HepG2 (cell line): ENCODE data around the gene NCF4. TPM values are rescaled to one million over a fixed set of nuclear protein-coding genes. Genes with fewer than 3 reads are reported as not detected.

ENCODE experiments used
- ATAC-seq: fragments of 200-7000 bp; cut with Tn5 transposase; 3 replicates; pipeline ENCODE4 v1.9.1; 2020; ENCODE audit warnings: mild to moderate bottlenecking, moderate library complexity
- BruUV-seq: library from RNA; stranded (reverse); fragments of 400-500 nt; replicated peaks from 2 replicates; lab custom pipeline; 2021; lab: Mats Ljungman, UMichigan
- CTCF ChIA-PET: fragments of 300-600 bp; formaldehyde crosslinking; extraction: SDS; loops from one replicate; lab custom pipeline; 2021; ENCODE audit warnings: low total read pairs, inconsistent platforms, low intra/inter-chr PET ratio; lab: Yijun Ruan, JAX
- POLR2A ChIA-PET: fragments of 350-600 bp; sonication (Branson Sonifier 250); formaldehyde crosslinking; loops from one replicate; lab custom pipeline; 2020; ENCODE audit warnings: antibody characterized with exemption, inconsistent platforms; lab: Yijun Ruan, JAX
- DNase-seq: peaks from one replicate; pipeline ENCODE4 v3.0.0-alpha.2; 2015; ENCODE audit warnings: low spot score
- FAIRE-seq: peaks from 3 replicates; lab custom pipeline; 2011; peaks lifted over from hg19 to GRCh38; lab: Jason Lieb, UNC
- H2AFZ ChIP-seq: one replicate; pipeline ENCODE4 v1.6.1; 2011; ENCODE audit warnings: low read length, inconsistent platforms
- H3K27ac ChIP-seq: fragments of 300-600 bp; 3 replicates; pipeline ENCODE4 v1.8.0; 2011; ENCODE audit warnings: mixed run types, mild to moderate bottlenecking, mixed read lengths, low read length, inconsistent platforms; ENCODE audit not compliant: insufficient read depth; ENCODE audit errors: extremely low read length
- H3K27me3 ChIP-seq, 2 experiments: fragments of 200-600 bp in 1 of 2; 2 replicates in 1 of 2; 3 replicates in 1 of 2; pipeline versions ENCODE4 v1.6.0 to v1.8.0; 2011; ENCODE audit warnings: low read length in 2 of 2, mild to moderate bottlenecking in 2 of 2, moderate library complexity in 2 of 2, inconsistent platforms in 1 of 2; ENCODE audit not compliant: insufficient read depth in 2 of 2, control insufficient read depth in 1 of 2
- H3K36me3 ChIP-seq, 2 experiments: fragments of 200-600 bp in 1 of 2; replicated peaks in 1 of 2; 2 replicates in 1 of 2; 3 replicates in 1 of 2; pipeline versions ENCODE4 v1.5.1 to v1.8.0; 2011; ENCODE audit warnings: low read length in 2 of 2, inconsistent platforms in 1 of 2; ENCODE audit not compliant: insufficient read depth in 2 of 2, control insufficient read depth in 1 of 2
- H3K4me1 ChIP-seq: 2 replicates; pipeline ENCODE4 v1.5.1; 2012; ENCODE audit warnings: low read length, inconsistent platforms; ENCODE audit not compliant: insufficient read depth
- H3K4me2 ChIP-seq: 2 replicates; pipeline ENCODE4 v1.6.0; 2011; ENCODE audit warnings: low read depth, low read length, inconsistent platforms
- H3K4me3 ChIP-seq, 3 experiments: fragments of 200-600 bp in 1 of 3; sonication (generic), shearing (Covaris generic) in 1 of 3; replicated peaks in 1 of 3; 2 replicates each; pipeline ENCODE4 v1.5.1; 2011 to 2016; ENCODE audit warnings: low read length in 3 of 3, inconsistent platforms in 2 of 3, low read depth in 2 of 3, mild to moderate bottlenecking in 2 of 3, control low read depth in 1 of 3, mixed read lengths in 1 of 3; ENCODE audit not compliant: insufficient read depth in 1 of 3
- H3K79me2 ChIP-seq: one replicate; pipeline ENCODE4 v1.6.1; 2011; ENCODE audit warnings: low read length, inconsistent platforms; ENCODE audit not compliant: insufficient read depth
- H3K9ac ChIP-seq: 2 replicates; pipeline ENCODE4 v1.6.0; 2011; ENCODE audit warnings: mild to moderate bottlenecking, low read depth, low read length, inconsistent platforms; ENCODE audit not compliant: insufficient read depth
- H3K9me3 ChIP-seq: 2 replicates; pipeline ENCODE4 v1.5.1; 2012; ENCODE audit warnings: mild to moderate bottlenecking, low read length
- H4K20me1 ChIP-seq: 2 replicates; pipeline ENCODE4 v1.6.0; 2011; ENCODE audit warnings: inconsistent platforms, mild to moderate bottlenecking, low read length, moderate library complexity; ENCODE audit not compliant: insufficient read depth
- HNF4G ChIP-seq, 2 experiments: sonication (generic) in 1 of 2; formaldehyde crosslinking in 1 of 2; IDR thresholded peaks; 2 replicates each; pipeline versions ENCODE4 v1.4.0 to v1.6.1; 2011 to 2020; ENCODE audit warnings: borderline replicate concordance in 2 of 2, low read depth in 2 of 2, mild to moderate bottlenecking in 2 of 2, low read length in 1 of 2, missing genetic modification reagents in 1 of 2, moderate library complexity in 1 of 2
- MAFG ChIP-seq: sonication (generic); formaldehyde crosslinking; IDR thresholded peaks from 2 replicates; pipeline ENCODE4 v1.5.1; 2020; ENCODE audit warnings: mild to moderate bottlenecking, missing genetic modification reagents
- MTF2 ChIP-seq: sonication (generic); formaldehyde crosslinking; IDR thresholded peaks from 2 replicates; pipeline ENCODE4 v1.5.0; 2020; ENCODE audit warnings: missing genetic modification reagents, borderline replicate concordance
- RARA ChIP-seq: IDR thresholded peaks from 2 replicates; pipeline ENCODE4 v1.6.1; 2016; ENCODE audit warnings: missing genetic modification reagents, missing compliant biosample characterization
- RFX5 ChIP-seq: IDR thresholded peaks from 2 replicates; pipeline ENCODE4 v1.6.1; 2011; ENCODE audit warnings: low read depth, low read length, improper control_type of control experiment
- SOX5 ChIP-seq: IDR thresholded peaks from 2 replicates; pipeline ENCODE4 v1.6.1; 2016; ENCODE audit warnings: borderline replicate concordance
- TBP ChIP-seq: sonication (generic); formaldehyde crosslinking; IDR thresholded peaks from 2 replicates; pipeline ENCODE4 v1.5.0; 2020; ENCODE audit warnings: missing genetic modification reagents
- THYN1 ChIP-seq: sonication (generic); formaldehyde crosslinking; IDR thresholded peaks from 2 replicates; pipeline ENCODE4 v1.8.1; 2023; ENCODE audit warnings: low read depth, mild to moderate bottlenecking, moderate library complexity, missing genetic modification reagents, borderline replicate concordance
- ZNF256 ChIP-seq: sonication (generic); formaldehyde crosslinking; conservative IDR thresholded peaks from 2 replicates; pipeline ENCODE4 v1.4.0; 2020; ENCODE audit warnings: missing genetic modification reagents
- ZNF382 ChIP-seq: sonication (generic); formaldehyde crosslinking; IDR thresholded peaks from 2 replicates; pipeline ENCODE4 v1.5.0; 2020; ENCODE audit warnings: missing genetic modification reagents, mild to moderate bottlenecking, borderline replicate concordance
- ZNF790 ChIP-seq: sonication (generic); formaldehyde crosslinking; IDR thresholded peaks from 2 replicates; pipeline ENCODE4 v1.8.0; 2022; ENCODE audit warnings: missing genetic modification reagents, mild to moderate bottlenecking, borderline replicate concordance
- ZNF879 ChIP-seq: sonication (generic); formaldehyde crosslinking; IDR thresholded peaks from 2 replicates; pipeline ENCODE4 v1.8.1; 2023; ENCODE audit warnings: missing genetic modification reagents
- in situ Hi-C: cut with HindIII; loops from 2 replicates; pipeline ENCODE4 v1.10.0; 2017; ENCODE audit warnings: low pct_unique_long_range_greater_than_20kb; ENCODE audit not compliant: extremely low pct_ligation_motif_present
- intact Hi-C: fragments of 100-400 bp; cut with micrococcal nuclease; formaldehyde crosslinking; loops from one replicate; pipeline ENCODE4 v1.10.0; 2022; ENCODE audit not compliant: unreplicated experiment
- polyA plus RNA-seq, 8 experiments: library from polyadenylated mRNA; depleted of rRNA in 3 of 8; stranded (reverse) in 7 of 8; unstranded in 1 of 8; fragments of >200 nt; fragmentation: Illumina TruSeq in 4 of 8; extraction: Trizol in 4 of 8; gene quantifications; 2 replicates each; pipeline versions ENCODE4 v1.2.1 to v1.2.3, GENCODE V29; 2011 to 2016; ENCODE audit warnings: low read depth in 4 of 8, missing spikeins in 1 of 8, mixed read lengths in 1 of 8; ENCODE audit not compliant: insufficient read depth in 1 of 8
- total RNA-seq, 5 experiments: library from RNA; depleted of rRNA; stranded (reverse); fragments of >200 nt; fragmentation: Illumina TruSeq; extraction: Trizol; gene quantifications; 2 replicates each; pipeline ENCODE4 v1.2.3, GENCODE V29; 2016; ENCODE audit warnings: low read depth in 1 of 5
- TF ChIP-seq, protein P1 (sequence below): sonication (generic); formaldehyde crosslinking; IDR thresholded peaks from 2 replicates; pipeline ENCODE4 v1.5.1; 2020; ENCODE audit warnings: missing genetic modification reagents, mild to moderate bottlenecking, borderline replicate concordance
- TF ChIP-seq, protein P2 (sequence below): sonication (generic); formaldehyde crosslinking; IDR thresholded peaks from 2 replicates; pipeline ENCODE4 v1.8.0; 2022; ENCODE audit warnings: mild to moderate bottlenecking, missing genetic modification reagents
- TF ChIP-seq, protein P3 (sequence below), 2 experiments: sonication (generic) in 1 of 2; formaldehyde crosslinking in 1 of 2; IDR thresholded peaks; 2 replicates each; pipeline versions ENCODE4 v1.4.0 to v1.6.1; 2016 to 2020; ENCODE audit warnings: borderline replicate concordance in 1 of 2, low read depth in 1 of 2, mild to moderate bottlenecking in 1 of 2, missing genetic modification reagents in 1 of 2
- TF ChIP-seq, protein P4 (sequence below): IDR thresholded peaks from 2 replicates; pipeline ENCODE4 v1.6.1; 2012; ENCODE audit warnings: low read depth, low read length, improper control_type of control experiment

The NCF4 gene
- total and polyA plus RNA-seq, 2 of the 13 experiments (the other 11 are each of a cell fraction or from before 2014, with no cell fraction given) = not detected

DNA sequence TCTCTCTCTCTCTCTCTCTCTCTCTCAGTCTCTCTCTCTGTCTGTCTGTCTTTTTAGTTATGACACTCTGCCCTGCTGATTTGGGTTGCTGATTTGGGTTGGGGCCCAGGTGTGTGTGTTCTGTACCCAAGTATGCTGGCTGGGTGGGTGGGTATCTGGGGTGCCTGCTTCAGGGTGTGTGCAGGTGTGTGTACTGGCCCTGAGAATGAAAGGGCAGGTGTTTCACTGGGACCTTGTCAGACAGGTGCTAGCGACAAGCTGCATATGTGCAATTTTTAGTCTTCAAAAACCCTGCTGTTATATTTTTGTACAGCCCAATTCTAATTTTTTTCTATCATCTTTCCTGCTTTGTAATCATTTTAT is 53.6 kb downstream of the NCF4 start (continued):
- TF ChIP-seq, protein P1, sequence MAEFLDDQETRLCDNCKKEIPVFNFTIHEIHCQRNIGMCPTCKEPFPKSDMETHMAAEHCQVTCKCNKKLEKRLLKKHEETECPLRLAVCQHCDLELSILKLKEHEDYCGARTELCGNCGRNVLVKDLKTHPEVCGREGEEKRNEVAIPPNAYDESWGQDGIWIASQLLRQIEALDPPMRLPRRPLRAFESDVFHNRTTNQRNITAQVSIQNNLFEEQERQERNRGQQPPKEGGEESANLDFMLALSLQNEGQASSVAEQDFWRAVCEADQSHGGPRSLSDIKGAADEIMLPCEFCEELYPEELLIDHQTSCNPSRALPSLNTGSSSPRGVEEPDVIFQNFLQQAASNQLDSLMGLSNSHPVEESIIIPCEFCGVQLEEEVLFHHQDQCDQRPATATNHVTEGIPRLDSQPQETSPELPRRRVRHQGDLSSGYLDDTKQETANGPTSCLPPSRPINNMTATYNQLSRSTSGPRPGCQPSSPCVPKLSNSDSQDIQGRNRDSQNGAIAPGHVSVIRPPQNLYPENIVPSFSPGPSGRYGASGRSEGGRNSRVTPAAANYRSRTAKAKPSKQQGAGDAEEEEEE = no peak
- TF ChIP-seq HNF4G (IDR thresholded peaks at IDR 0.05; ENCODE audit: borderline replicate concordance, low read depth, low read length) = no peak
- no peak for TF ChIP-seq HNF4G (CRISPR knock-in tag; IDR thresholded peaks at IDR 0.05; ENCODE audit: borderline replicate concordance, low read depth)
- TF ChIP-seq RFX5 = no peak
- TF ChIP-seq, protein P2, sequence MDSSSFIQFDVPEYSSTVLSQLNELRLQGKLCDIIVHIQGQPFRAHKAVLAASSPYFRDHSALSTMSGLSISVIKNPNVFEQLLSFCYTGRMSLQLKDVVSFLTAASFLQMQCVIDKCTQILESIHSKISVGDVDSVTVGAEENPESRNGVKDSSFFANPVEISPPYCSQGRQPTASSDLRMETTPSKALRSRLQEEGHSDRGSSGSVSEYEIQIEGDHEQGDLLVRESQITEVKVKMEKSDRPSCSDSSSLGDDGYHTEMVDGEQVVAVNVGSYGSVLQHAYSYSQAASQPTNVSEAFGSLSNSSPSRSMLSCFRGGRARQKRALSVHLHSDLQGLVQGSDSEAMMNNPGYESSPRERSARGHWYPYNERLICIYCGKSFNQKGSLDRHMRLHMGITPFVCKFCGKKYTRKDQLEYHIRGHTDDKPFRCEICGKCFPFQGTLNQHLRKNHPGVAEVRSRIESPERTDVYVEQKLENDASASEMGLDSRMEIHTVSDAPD (CRISPR knock-in tag) = no peak
- TF ChIP-seq ZNF790 (CRISPR knock-in tag) = no peak
- TF ChIP-seq ZNF256 = no peak
- TF ChIP-seq ZNF879 (CRISPR knock-in tag) = no peak
- no peak for TF ChIP-seq MAFG (CRISPR knock-in tag)
- TF ChIP-seq TBP (CRISPR knock-in tag) = no peak
- TF ChIP-seq ZNF382 (CRISPR knock-in tag) = no peak
- TF ChIP-seq THYN1 = no peak
- TF ChIP-seq SOX5 (CRISPR knock-in tag) = no peak

DNA sequence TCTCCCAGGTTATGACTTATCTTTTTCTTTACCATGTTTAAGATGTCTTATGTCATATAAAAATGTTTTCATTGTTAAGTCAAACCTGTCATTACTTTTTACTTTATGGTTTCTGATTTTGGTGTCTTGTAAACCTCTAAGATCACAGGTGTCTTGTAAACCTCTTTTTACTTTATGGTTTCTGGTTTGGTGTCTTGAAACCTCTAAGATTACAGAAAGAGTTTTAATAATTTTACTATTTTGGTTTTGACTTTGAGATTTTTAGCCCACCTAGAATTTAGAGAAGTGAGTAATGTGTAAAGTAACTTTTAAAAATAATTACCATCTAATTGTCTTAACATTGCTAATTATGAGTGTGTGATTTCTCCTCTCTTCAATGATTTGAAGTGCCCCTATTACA is 55.2 kb downstream of the NCF4 start:
- no peak for ATAC-seq
- Histone ChIP-seq H2AFZ (no peak overlapping the region), H3K27me3 (peaks cover 5 to 24% of the 10 kb centered on the region in 2 experiments; a peak in 4 of 5 replicates), H3K9me3 (no peaks in the 10 kb centered on the region), H3K9ac (no peak overlapping the region), H3K36me3 (no peaks in the 10 kb centered on the region), H3K4me1 (no peaks in the 10 kb centered on the region), H3K4me3 (no peak overlapping the region), H3K4me2 (no peak overlapping the region), H3K27ac (no peak overlapping the region), H3K79me2 (no peaks in the 10 kb centered on the region), H4K20me1 (no peaks in the 10 kb centered on the region)
- no TSS peak for BruUV-seq
- no peak for FAIRE-seq
- CTCF ChIA-PET = no interaction called here
- POLR2A ChIA-PET = no interaction called here
- in situ Hi-C loops = no loop called here
- DNase-seq = no peak
- intact Hi-C loops = no loop called here
- TF ChIP-seq, protein P3, sequence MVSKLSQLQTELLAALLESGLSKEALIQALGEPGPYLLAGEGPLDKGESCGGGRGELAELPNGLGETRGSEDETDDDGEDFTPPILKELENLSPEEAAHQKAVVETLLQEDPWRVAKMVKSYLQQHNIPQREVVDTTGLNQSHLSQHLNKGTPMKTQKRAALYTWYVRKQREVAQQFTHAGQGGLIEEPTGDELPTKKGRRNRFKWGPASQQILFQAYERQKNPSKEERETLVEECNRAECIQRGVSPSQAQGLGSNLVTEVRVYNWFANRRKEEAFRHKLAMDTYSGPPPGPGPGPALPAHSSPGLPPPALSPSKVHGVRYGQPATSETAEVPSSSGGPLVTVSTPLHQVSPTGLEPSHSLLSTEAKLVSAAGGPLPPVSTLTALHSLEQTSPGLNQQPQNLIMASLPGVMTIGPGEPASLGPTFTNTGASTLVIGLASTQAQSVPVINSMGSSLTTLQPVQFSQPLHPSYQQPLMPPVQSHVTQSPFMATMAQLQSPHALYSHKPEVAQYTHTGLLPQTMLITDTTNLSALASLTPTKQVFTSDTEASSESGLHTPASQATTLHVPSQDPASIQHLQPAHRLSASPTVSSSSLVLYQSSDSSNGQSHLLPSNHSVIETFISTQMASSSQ (IDR thresholded peaks at IDR 0.05; ENCODE audit: low read depth) = no peak
- TF ChIP-seq, protein P3 (CRISPR knock-in tag; IDR thresholded peaks at IDR 0.05; ENCODE audit: borderline replicate concordance) = no peak
- TF ChIP-seq MTF2 (CRISPR knock-in tag) (no peak), RARA (no peak)
- TF ChIP-seq, protein P4, sequence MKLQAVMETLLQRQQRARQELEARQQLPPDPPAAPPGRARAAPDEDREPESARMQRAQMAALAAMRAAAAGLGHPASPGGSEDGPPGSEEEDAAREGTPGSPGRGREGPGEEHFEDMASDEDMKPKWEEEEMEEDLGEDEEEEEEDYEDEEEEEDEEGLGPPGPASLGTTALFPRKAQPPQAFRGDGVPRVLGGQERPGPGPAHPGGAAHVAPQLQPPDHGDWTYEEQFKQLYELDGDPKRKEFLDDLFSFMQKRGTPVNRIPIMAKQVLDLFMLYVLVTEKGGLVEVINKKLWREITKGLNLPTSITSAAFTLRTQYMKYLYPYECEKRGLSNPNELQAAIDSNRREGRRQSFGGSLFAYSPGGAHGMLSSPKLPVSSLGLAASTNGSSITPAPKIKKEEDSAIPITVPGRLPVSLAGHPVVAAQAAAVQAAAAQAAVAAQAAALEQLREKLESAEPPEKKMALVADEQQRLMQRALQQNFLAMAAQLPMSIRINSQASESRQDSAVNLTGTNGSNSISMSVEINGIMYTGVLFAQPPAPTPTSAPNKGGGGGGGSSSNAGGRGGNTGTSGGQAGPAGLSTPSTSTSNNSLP = no peak
